Measurements from ENCODE around the gene DUSP16. TPM values are rescaled to one million over a fixed set of nuclear protein-coding genes. Genes with fewer than 3 reads are reported as not detected.

The DUSP16 gene
- total and polyA plus RNA-seq, 2 of the 8 experiments (the other 6 are each of a cell fraction or from before 2014, with no cell fraction given): 31.6 to 55.9 TPM

- no peaks in the 10 kb centered on the region for H3K9me3 ChIP-seq (ENCODE audit: insufficient read depth in 2 of 2, low read depth in 1 of 2, low read length in 1 of 2)
- no peak overlapping the region for H3K14ac ChIP-seq (ENCODE audit: insufficient read length)
- H3K4me2 ChIP-seq (ENCODE audit: insufficient read depth in 1 of 2, low read depth in 2 of 2, low read length in 2 of 2): no peak overlapping the region
- no peak overlapping the region for H2BK120ac ChIP-seq (replicated peaks; ENCODE audit: low read depth, low read length)
- H4K8ac ChIP-seq (ENCODE audit: extremely low read depth, insufficient read depth, low read length): no peak overlapping the region
- no peak overlapping the region for H2BK15ac ChIP-seq (ENCODE audit: low read length)
- no peak overlapping the region for H2BK12ac ChIP-seq (ENCODE audit: low read depth, low read length)
- no peak overlapping the region for H3K4ac ChIP-seq (replicated peaks; ENCODE audit: insufficient read length, low read depth, low read length)
- H3K4me1 ChIP-seq (replicated peaks in 1 of 4; ENCODE audit: control insufficient read depth in 3 of 4, insufficient read depth in 4 of 4, low read length in 3 of 4): peaks cover 0 to 3% (median 0%) of the 10 kb centered on the region in 4 experiments; a peak in 3 of 7 replicates
- H3K23ac ChIP-seq (ENCODE audit: insufficient read length): no peak overlapping the region
- H3K79me1 ChIP-seq (ENCODE audit: low read depth, low read length): no peaks in the 10 kb centered on the region; the same call in 1 of the 2 replicates
- no peak overlapping the region for H3K18ac ChIP-seq (ENCODE audit: extremely low read depth, low read length)
- no peaks in the 10 kb centered on the region for H3K27me3 ChIP-seq (replicated peaks in 1 of 4; ENCODE audit: control insufficient read depth in 3 of 4, extremely low read depth in 1 of 4, insufficient read depth in 3 of 4, low read length in 3 of 4)
- H3K23me2 ChIP-seq (ENCODE audit: low read depth, low read length): no peaks in the 10 kb centered on the region
- no peak overlapping the region for H2BK5ac ChIP-seq (ENCODE audit: low read depth, low read length)
- no peak overlapping the region for H3K4me3 ChIP-seq (ENCODE audit: extremely low read depth in 1 of 4, insufficient read depth in 2 of 4, low read depth in 3 of 4, low read length in 4 of 4)
- no peak overlapping the region for H2BK20ac ChIP-seq (ENCODE audit: low read length)
- no peak overlapping the region for H3K27ac ChIP-seq (ENCODE audit: low read depth, low read length)
- POLR2A ChIA-PET (ENCODE audit: partially characterized antibody): no interaction called here
- CTCF ChIA-PET (ENCODE audit: partially characterized antibody): no interaction called here
- H4K91ac ChIP-seq (replicated peaks; ENCODE audit: insufficient read length, low read length): no peak overlapping the region
- FAIRE-seq (no peak), DNase-seq (ENCODE audit: low read depth in 1 of 2, low spot score in 2 of 2) (no peak)
- no peaks in the 10 kb centered on the region; a peak in 1 of 4 replicates for H3K79me2 ChIP-seq (ENCODE audit: control insufficient read depth in 1 of 2, insufficient read depth in 2 of 2, low read length in 2 of 2)
- H4K5ac ChIP-seq (ENCODE audit: insufficient read length, low read depth, low read length): no peak overlapping the region
- no peak overlapping the region for H3K9ac ChIP-seq (replicated peaks in 1 of 4; ENCODE audit: extremely low read depth in 1 of 4, low read depth in 3 of 4, low read length in 3 of 4)
- peaks cover 0 to 4% of the 10 kb centered on the region in 2 experiments for H4K20me1 ChIP-seq (replicated peaks in 1 of 2; ENCODE audit: control insufficient read depth in 1 of 2, insufficient read depth in 2 of 2, low read length in 2 of 2)
- 94% methylated on average over 5 of the region's 5 CpGs; no CpG with 5 or more reads in 1 of the 2 experiments for whole genome bisulfite sequencing, 2 experiments (ENCODE audit: extremely low coverage in 1 of 2, insufficient coverage in 1 of 2, insufficient read length in 1 of 2, insufficient replicate concordance in 2 of 2, low coverage in 1 of 2, low lambda C conversion rate in 2 of 2, missing lambda C conversion rate in 1 of 2)
- H2AFZ ChIP-seq (ENCODE audit: low read length): no peak overlapping the region
- no peak overlapping the region for H2AK5ac ChIP-seq (ENCODE audit: low read depth, low read length)
- H3K56ac ChIP-seq (replicated peaks; ENCODE audit: insufficient read length, low read depth, low read length): no peak overlapping the region
- peaks cover 18 to 55% (median 31%) of the 10 kb centered on the region in 4 experiments for H3K36me3 ChIP-seq (ENCODE audit: control insufficient read depth in 2 of 4, insufficient read depth in 4 of 4, low read length in 3 of 4)
- no peak for TF ChIP-seq GTF2F1 (IDR thresholded peaks at IDR 0.05; ENCODE audit: borderline replicate concordance, low read depth, low read length)
- no peak for TF ChIP-seq MAFK (IDR thresholded peaks at IDR 0.05; ENCODE audit: low read depth, low read length)
Measured at GRCh38 chr12:12480074-12480473, 82.6 kb downstream of the DUSP16 start.
